Measurements from ENCODE around the gene NALCN.

- TF ChIP-seq CTCF (IDR thresholded peaks at IDR 0.05 in 8 of 11, conservative IDR thresholded peaks at IDR 0.05 in 3 of 11): no peak
- no peak for TF ChIP-seq POLR2AphosphoS5 (IDR thresholded peaks at IDR 0.05)
Measured at GRCh38 chr13:101346161-101346560, 70.1 kb downstream of the NALCN start.
